CD14-positive monocyte (primary cell): ENCODE results near the gene MRGPRG. TPM values are rescaled to one million over a fixed set of nuclear protein-coding genes. Genes with fewer than 3 reads are reported as not detected.

ENCODE experiments used
- DNase-seq, 3 donors: peaks; one replicate each; pipeline ENCODE4 v3.0.0-alpha.2; 2011 to 2022
- H2AFZ ChIP-seq: 2 replicates; pipeline ENCODE4 v1.6.0; 2012; ENCODE audit warnings: mild to moderate bottlenecking, low read depth, low read length, inconsistent platforms; ENCODE audit not compliant: insufficient read depth, poor library complexity, severe bottlenecking
- H3K27ac ChIP-seq, 2 donors: 1 replicate in 1 of 2; 2 replicates in 1 of 2; pipeline ENCODE4 v1.5.1; 2012 to 2013; ENCODE audit warnings: low read length in 2 of 2, control low read depth in 1 of 2, inconsistent platforms in 1 of 2, low read depth in 1 of 2, mild to moderate bottlenecking in 1 of 2
- H3K27me3 ChIP-seq, 2 donors: one replicate each; pipeline versions ENCODE4 v1.6.0 to v1.6.1; 2011 to 2013; ENCODE audit warnings: low read length in 2 of 2; ENCODE audit not compliant: control insufficient read depth in 2 of 2, insufficient read depth in 2 of 2
- H3K36me3 ChIP-seq, 2 donors: replicated peaks in 1 of 2; 1 replicate in 1 of 2; 2 replicates in 1 of 2; pipeline versions ENCODE4 v1.5.1 to v1.6.1; 2012 to 2013; ENCODE audit warnings: low read length in 2 of 2, control low read depth in 1 of 2, inconsistent platforms in 1 of 2, mild to moderate bottlenecking in 1 of 2; ENCODE audit not compliant: insufficient read depth in 2 of 2, control insufficient read depth in 1 of 2
- H3K4me1 ChIP-seq, 2 donors: 1 replicate in 1 of 2; 2 replicates in 1 of 2; pipeline versions ENCODE4 v1.5.1 to v1.6.1; 2012 to 2013; ENCODE audit warnings: low read length in 2 of 2, control low read depth in 1 of 2, inconsistent platforms in 1 of 2, mild to moderate bottlenecking in 1 of 2, moderate library complexity in 1 of 2; ENCODE audit not compliant: insufficient read depth in 2 of 2, control insufficient read depth in 1 of 2
- H3K4me2 ChIP-seq: replicated peaks from 2 replicates; pipeline ENCODE3; 2012; ENCODE audit warnings: low read length, moderate library complexity, mild to moderate bottlenecking; ENCODE audit not compliant: poor library complexity, severe bottlenecking; ENCODE audit errors: extremely low read depth
- H3K4me3 ChIP-seq, 3 experiments: fragments of 200-600 bp in 1 of 3; sonication (generic) in 1 of 3; replicated peaks in 1 of 3; 1 replicate in 2 of 3; 2 replicates in 1 of 3; pipeline ENCODE4 v1.5.1; 2011 to 2013; ENCODE audit warnings: low read length in 3 of 3, mild to moderate bottlenecking in 3 of 3, control low read depth in 2 of 3, low read depth in 2 of 3, inconsistent platforms in 1 of 3, moderate library complexity in 1 of 3
- H3K79me2 ChIP-seq: 2 replicates; pipeline ENCODE4 v1.6.0; 2012; ENCODE audit warnings: mild to moderate bottlenecking, control low read depth, inconsistent platforms, low read length, moderate library complexity; ENCODE audit not compliant: insufficient read depth
- H3K9ac ChIP-seq: 2 replicates; pipeline ENCODE4 v1.6.0; 2017; ENCODE audit warnings: low read length, mild to moderate bottlenecking; ENCODE audit not compliant: insufficient read depth, poor library complexity, severe bottlenecking
- H3K9me3 ChIP-seq, 2 donors: replicated peaks in 1 of 2; 1 replicate in 1 of 2; 2 replicates in 1 of 2; pipeline versions ENCODE4 v1.5.1 to v1.6.1; 2012 to 2013; ENCODE audit warnings: low read length in 2 of 2, control low read depth in 1 of 2; ENCODE audit not compliant: control insufficient read depth in 1 of 2, insufficient read depth in 1 of 2
- H4K20me1 ChIP-seq: 2 replicates; pipeline ENCODE4 v1.6.0; 2012; ENCODE audit warnings: mild to moderate bottlenecking, low read length, control low read depth, moderate library complexity; ENCODE audit not compliant: insufficient read depth
- H3K27ac Mint-ChIP-seq, 7 donors: one replicate each; pipeline ENCODE4 v1.8.0; 2020; ENCODE audit warnings: mild to moderate bottlenecking in 7 of 7, mixed read lengths in 7 of 7, moderate library complexity in 6 of 7, inconsistent platforms in 2 of 7
- H3K27me3 Mint-ChIP-seq, 3 donors: one replicate each; pipeline ENCODE4 v1.8.0; 2021 to 2022; ENCODE audit warnings: low read depth in 3 of 3, mild to moderate bottlenecking in 3 of 3, mixed read lengths in 3 of 3, moderate library complexity in 3 of 3, inconsistent platforms in 1 of 3
- H3K36me3 Mint-ChIP-seq, 2 donors: one replicate each; pipeline ENCODE4 v1.8.0; 2020; ENCODE audit warnings: mixed read lengths in 2 of 2, inconsistent platforms in 1 of 2, mild to moderate bottlenecking in 1 of 2
- H3K4me1 Mint-ChIP-seq: one replicate; pipeline ENCODE4 v1.8.0; 2020; ENCODE audit warnings: mild to moderate bottlenecking, mixed read lengths
- H3K4me3 Mint-ChIP-seq, 2 donors: one replicate each; pipeline ENCODE4 v1.8.0; 2020; ENCODE audit warnings: mild to moderate bottlenecking in 2 of 2, mixed read lengths in 2 of 2, moderate library complexity in 1 of 2
- H3K9me3 Mint-ChIP-seq, 7 donors: one replicate each; pipeline ENCODE4 v1.8.0; 2020 to 2022; ENCODE audit warnings: mixed read lengths in 7 of 7, mild to moderate bottlenecking in 6 of 7, moderate library complexity in 6 of 7, inconsistent platforms in 2 of 7
- CTCF ChIP-seq: fragments of 200-600 bp; IDR thresholded peaks from one replicate; pipeline ENCODE4 v1.8.0; 2022; ENCODE audit warnings: antibody characterized with exemption, mild to moderate bottlenecking
- WGBS: methylation state at CpG from one replicate; pipeline ENCODE4 v1.1.5; 2013; ENCODE audit warnings: missing lambda C conversion rate; ENCODE audit not compliant: insufficient coverage; 5-methylcytosine and 5-hydroxymethylcytosine counted together
- intact Hi-C, 2 donors: fragments of 100-400 bp; cut with micrococcal nuclease; formaldehyde crosslinking; loops; one replicate each; pipeline versions ENCODE4 v1.15.0 to v1.15.1; 2023
- polyA plus RNA-seq, 3 donors: library from polyadenylated mRNA; depleted of rRNA in 1 of 3; unstranded in 2 of 3; stranded (reverse) in 1 of 3; fragments of 300-500 nt in 2 of 3; fragments of >200 nt in 1 of 3; fragmentation: Illumina TruSeq in 2 of 3; gene quantifications; 1 replicate in 2 of 3; 2 replicates in 1 of 3; pipeline ENCODE4 v1.2.3, GENCODE V29; 2012 to 2021

MRGPRG gene
- polyA plus RNA-seq, 3 donors, result not detected

GRCh38 chr11:3217818-3218482, 663 bp downstream of the MRGPRG start:
- Histone ChIP-seq H3K4me2 (no peak overlapping the region), H4K20me1 (no peaks in the 10 kb centered on the region), H3K36me3 (no peaks in the 10 kb centered on the region), H3K27ac (no peak overlapping the region), H3K9ac (no peak overlapping the region), H3K27me3 (peaks cover 0 to 4% of the 10 kb centered on the region in 2 donors), H3K4me1 (no peaks in the 10 kb centered on the region), H3K4me3 (no peak overlapping the region), H3K9me3 (no peaks in the 10 kb centered on the region), H2AFZ (no peak overlapping the region), H3K79me2 (no peaks in the 10 kb centered on the region)
- peaks cover 19 to 42% (median 31%) of the 10 kb centered on the region in 3 donors for H3K27me3 Mint-ChIP-seq
- H3K27ac Mint-ChIP-seq, result no peak overlapping the region
- DNase-seq, result no peak
- TF ChIP-seq CTCF, result no peak
- no peaks in the 10 kb centered on the region for H3K9me3 Mint-ChIP-seq
- intact Hi-C loops, result loop anchor here (5.0 to 10.0 kb wide), 2 partner anchors 103 to 181 kb away; no protein-coding TSS in a partner anchor
- WGBS, result 96% methylated on average over 48 of the region's 49 CpGs
- peaks cover 7% of the 10 kb centered on the region for H3K4me1 Mint-ChIP-seq
- no peak overlapping the region for H3K4me3 Mint-ChIP-seq
- no peaks in the 10 kb centered on the region for H3K36me3 Mint-ChIP-seq

GRCh38 chr11:3216027-3216525, 2.5 kb downstream of the MRGPRG start:
- intact Hi-C loops, result loop anchor here (5.0 to 10.0 kb wide), 2 partner anchors 101 to 179 kb away; no protein-coding TSS in a partner anchor
- H3K4me3 ChIP-seq, result no peak overlapping the region
- TF ChIP-seq CTCF, result no peak

More at GRCh38 chr11:3216027-3216525, 2.5 kb downstream of the MRGPRG start:
- Histone ChIP-seq H3K79me2 (no peaks in the 10 kb centered on the region), H3K27ac (no peak overlapping the region), H3K36me3 (no peaks in the 10 kb centered on the region), H3K9ac (no peak overlapping the region), H2AFZ (no peak overlapping the region), H3K9me3 (peaks cover 0 to 4% of the 10 kb centered on the region in 2 donors), H3K4me1 (no peaks in the 10 kb centered on the region), H3K4me2 (no peak overlapping the region), H3K27me3 (peaks cover 0 to 4% of the 10 kb centered on the region in 2 donors), H4K20me1 (no peaks in the 10 kb centered on the region)
- H3K9me3 Mint-ChIP-seq, result peaks cover 3 to 8% (median 4%) of the 10 kb centered on the region in 7 donors
- no peaks in the 10 kb centered on the region for H3K36me3 Mint-ChIP-seq
- H3K27me3 Mint-ChIP-seq, result peaks cover 14 to 33% (median 30%) of the 10 kb centered on the region in 3 donors
- no peak overlapping the region for H3K27ac Mint-ChIP-seq
- peaks cover 6% of the 10 kb centered on the region for H3K4me1 Mint-ChIP-seq
- H3K4me3 Mint-ChIP-seq, result no peak overlapping the region
- 52% methylated on average over 2 of the region's 11 CpGs for WGBS
- DNase-seq, result no peak
